T-cell (primary cell): ENCODE measurements around the gene IFIH1. TPM values are rescaled to one million over a fixed set of nuclear protein-coding genes. Genes with fewer than 3 reads are reported as not detected.

Experiments
- ATAC-seq, 4 experiments: fragments of 200-7000 bp in 3 of 4; fragments of 150-1000 bp in 1 of 4; cut with Tn5 transposase; replicated peaks in 1 of 4; 1 replicate in 3 of 4; 2 replicates in 1 of 4; pipeline ENCODE4 v1.10.0; 2021; ENCODE audit warnings: moderate library complexity in 3 of 4, mild to moderate bottlenecking in 2 of 4, moderate number of reproducible peaks in 1 of 4
- CTCF ChIA-PET, 2 donors: fragments of 300-600 bp; sonication (Branson Sonifier 250); formaldehyde crosslinking; loops; one replicate each; lab custom pipeline; 2022; ENCODE audit warnings: antibody characterized with exemption in 2 of 2; lab: Charles Lee
- POLR2A ChIA-PET, 2 donors: fragments of 300-600 bp; sonication (Branson Sonifier 250); formaldehyde crosslinking; loops; one replicate each; lab custom pipeline; 2022; ENCODE audit warnings: antibody characterized with exemption in 2 of 2; lab: Charles Lee
- DNase-seq, 35 experiments: peaks; one replicate each; pipeline versions ENCODE4 v3.0.0 to v3.0.0-alpha.2; 2013 to 2023
- H3K27ac ChIP-seq: one replicate; pipeline ENCODE4 v1.5.1; 2013; ENCODE audit warnings: low read length
- H3K27me3 ChIP-seq, 2 experiments: replicated peaks in 1 of 2; 1 replicate in 1 of 2; 2 replicates in 1 of 2; pipeline versions ENCODE4 v1.6.1 to v1.7.0; 2013; ENCODE audit warnings: low read length in 1 of 2, mixed read lengths in 1 of 2; ENCODE audit not compliant: control insufficient read depth in 2 of 2, insufficient read depth in 2 of 2; ENCODE audit errors: extremely low read depth in 1 of 2
- H3K36me3 ChIP-seq, 2 donors: 1 replicate in 1 of 2; 2 replicates in 1 of 2; pipeline versions ENCODE4 v1.6.1 to v1.7.0; 2013; ENCODE audit warnings: low read length in 1 of 2; ENCODE audit not compliant: control insufficient read depth in 2 of 2, insufficient read depth in 1 of 2; ENCODE audit errors: extremely low read depth in 1 of 2
- H3K4me1 ChIP-seq, 2 experiments: 1 replicate in 1 of 2; 2 replicates in 1 of 2; pipeline versions ENCODE4 v1.6.1 to v1.7.0; 2013; ENCODE audit warnings: low read length in 2 of 2, mixed read lengths in 1 of 2; ENCODE audit not compliant: insufficient read depth in 2 of 2, control insufficient read depth in 1 of 2; ENCODE audit errors: extremely low read depth in 1 of 2
- H3K4me3 ChIP-seq, 2 donors: 1 replicate in 1 of 2; 2 replicates in 1 of 2; pipeline versions ENCODE4 v1.5.1 to v1.7.0; 2013; ENCODE audit warnings: mild to moderate bottlenecking in 2 of 2, low read length in 1 of 2, moderate library complexity in 1 of 2; ENCODE audit not compliant: control insufficient read depth in 1 of 2; ENCODE audit errors: extremely low read depth in 1 of 2
- H3K9me3 ChIP-seq: 2 replicates; pipeline ENCODE4 v1.7.0; 2013
- H3K27ac Mint-ChIP-seq, 2 donors: one replicate each; pipeline ENCODE4 v1.8.0; 2020 to 2021; ENCODE audit warnings: mild to moderate bottlenecking in 2 of 2, mixed read lengths in 2 of 2
- H3K27me3 Mint-ChIP-seq, 2 donors: one replicate each; pipeline ENCODE4 v1.8.0; 2021 to 2022; ENCODE audit warnings: mixed read lengths in 2 of 2
- H3K36me3 Mint-ChIP-seq: one replicate; pipeline ENCODE4 v1.8.0; 2021; ENCODE audit warnings: mixed read lengths
- H3K4me1 Mint-ChIP-seq, 3 donors: one replicate each; pipeline ENCODE4 v1.8.0; 2020 to 2022; ENCODE audit warnings: mixed read lengths in 3 of 3, mild to moderate bottlenecking in 1 of 3
- H3K4me3 Mint-ChIP-seq, 3 donors: one replicate each; pipeline ENCODE4 v1.8.0; 2020 to 2022; ENCODE audit warnings: mild to moderate bottlenecking in 3 of 3, mixed read lengths in 3 of 3, moderate library complexity in 3 of 3
- H3K9me3 Mint-ChIP-seq, 3 donors: one replicate each; pipeline ENCODE4 v1.8.0; 2020 to 2022; ENCODE audit warnings: mixed read lengths in 3 of 3
- WGBS: methylation state at CpG from one replicate; pipeline ENCODE4 v1.1.5; 2013; ENCODE audit warnings: missing lambda C conversion rate; ENCODE audit not compliant: insufficient coverage; 5-methylcytosine and 5-hydroxymethylcytosine counted together
- total RNA-seq, 35 experiments: library from RNA in 6 of 35; stranded (reverse) in 6 of 35; fragments of 120-200 nt in 1 of 35; gene quantifications; one replicate each; pipeline versions ENCODE4 v1.2.1 to v1.2.4 and lab custom pipeline; 2013 to 2026

IFIH1 gene
- total RNA-seq, 5 donors from 2014 or later (not counting 1 experiment from before 2014, with no cell fraction given), result 25.1 to 34.1 (median 29.2) TPM

- no peaks in the 10 kb centered on the region for H3K4me1 Mint-ChIP-seq
- H3K4me1 ChIP-seq, result no peaks in the 10 kb centered on the region
- H3K4me3 ChIP-seq, result no peak overlapping the region
- H3K9me3 Mint-ChIP-seq, result no peaks in the 10 kb centered on the region
- ChIA-PET POLR2A (no interaction called here), CTCF (no interaction called here)
- ATAC-seq (no peak), DNase-seq (no peak)
- no peaks in the 10 kb centered on the region for H3K36me3 ChIP-seq
- peaks cover 0 to 2% of the 10 kb centered on the region in 2 experiments for H3K27me3 ChIP-seq
- peaks cover 23 to 25% of the 10 kb centered on the region in 2 donors for H3K27me3 Mint-ChIP-seq
- no peaks in the 10 kb centered on the region for H3K9me3 ChIP-seq
- no CpG with 5 or more reads among the region's 1 CpG for WGBS
- no peak overlapping the region for H3K4me3 Mint-ChIP-seq
- H3K27ac ChIP-seq, result no peak overlapping the region
- no peaks in the 10 kb centered on the region for H3K36me3 Mint-ChIP-seq
- no peak overlapping the region for H3K27ac Mint-ChIP-seq
Observed at GRCh38 chr2:162243715-162244114, 74.8 kb downstream of the IFIH1 start.

GRCh38 chr2:162243294-162243693, 75.2 kb downstream of the IFIH1 start, which contains the start of gene FAP:
TSS of gene FAP (minus strand) at chr2:162243445. CDS start at chr2:162243327, 118 bp downstream.
- Histone ChIP-seq H3K36me3 (no peaks in the 10 kb centered on the region), H3K4me1 (no peaks in the 10 kb centered on the region), H3K27me3 (peaks cover 0 to 2% of the 10 kb centered on the region in 2 experiments), H3K27ac (no peak within 1 kb of the TSS), H3K4me3 (no peak within 1 kb of the TSS), H3K9me3 (no peaks in the 10 kb centered on the region)
- ChIA-PET CTCF (no interaction called here), POLR2A (no interaction called here)
- H3K4me3 Mint-ChIP-seq, result no peak within 1 kb of the TSS
- DNase-seq, result no peak
- no peak for ATAC-seq
- no peaks in the 10 kb centered on the region for H3K4me1 Mint-ChIP-seq
- H3K27me3 Mint-ChIP-seq, result peaks cover 23 to 25% of the 10 kb centered on the region in 2 donors
- no peaks in the 10 kb centered on the region for H3K9me3 Mint-ChIP-seq
- no peaks in the 10 kb centered on the region for H3K36me3 Mint-ChIP-seq
- 83% methylated on average over 2 of the region's 6 CpGs for WGBS
- no peak within 1 kb of the TSS for H3K27ac Mint-ChIP-seq

GRCh38 chr2:162242586-162243280, 75.8 kb downstream of the IFIH1 start:
- no peak overlapping the region for H3K27ac Mint-ChIP-seq
- 100% methylated on average over 1 of the region's 5 CpGs for WGBS
- no peak overlapping the region for H3K27ac ChIP-seq

GRCh38 chr2:162241571-162241970, 76.9 kb downstream of the IFIH1 start:
- H3K9me3 Mint-ChIP-seq, result no peaks in the 10 kb centered on the region
- WGBS, result no CpG with 5 or more reads among the region's 1 CpG
- no peak for DNase-seq
- H3K36me3 Mint-ChIP-seq, result no peaks in the 10 kb centered on the region
- Histone ChIP-seq H3K27ac (no peak overlapping the region), H3K4me3 (no peak overlapping the region), H3K27me3 (peaks cover 0 to 2% of the 10 kb centered on the region in 2 experiments), H3K36me3 (no peaks in the 10 kb centered on the region), H3K4me1 (no peaks in the 10 kb centered on the region), H3K9me3 (no peaks in the 10 kb centered on the region)
- no peak overlapping the region for H3K4me3 Mint-ChIP-seq
- no peak for ATAC-seq
- no peaks in the 10 kb centered on the region for H3K4me1 Mint-ChIP-seq
- H3K27me3 Mint-ChIP-seq, result peaks cover 19 to 25% of the 10 kb centered on the region in 2 donors
- ChIA-PET POLR2A (no interaction called here), CTCF (interaction anchor here in 1 of 2 donors (0.7 to 1.2 kb wide), 2 partner anchors 12 to 22 kb away, joined by 3 to 4 read pairs; no protein-coding TSS in a partner anchor)
- no peak overlapping the region for H3K27ac Mint-ChIP-seq

More at GRCh38 chr2:162242586-162243280, 75.8 kb downstream of the IFIH1 start:
- no peak overlapping the region for H3K4me3 Mint-ChIP-seq
- H3K9me3 ChIP-seq, result no peaks in the 10 kb centered on the region
- H3K27me3 ChIP-seq, result peaks cover 0 to 2% of the 10 kb centered on the region in 2 experiments
- H3K4me1 Mint-ChIP-seq, result no peaks in the 10 kb centered on the region
- H3K36me3 Mint-ChIP-seq, result no peaks in the 10 kb centered on the region
- DNase-seq (no peak), ATAC-seq (no peak)
- peaks cover 18 to 25% of the 10 kb centered on the region in 2 donors for H3K27me3 Mint-ChIP-seq
- CTCF ChIA-PET, result interaction anchor here in 1 of 2 donors (1.2 kb wide), 1 partner anchor 13 kb away, joined by 3 read pairs; no protein-coding TSS in a partner anchor
- no peaks in the 10 kb centered on the region for H3K36me3 ChIP-seq
- no peaks in the 10 kb centered on the region for H3K9me3 Mint-ChIP-seq
- no peak overlapping the region for H3K4me3 ChIP-seq
- H3K4me1 ChIP-seq, result no peaks in the 10 kb centered on the region
- POLR2A ChIA-PET, result interaction anchor here in 1 of 2 donors (0.6 kb wide), 1 partner anchor 22 kb away, joined by 3 read pairs; no protein-coding TSS in a partner anchor

GRCh38 chr2:162234620-162235462, 83.6 kb downstream of the IFIH1 start:
- ATAC-seq (no peak), DNase-seq (no peak)
- H3K4me1 ChIP-seq, result no peaks in the 10 kb centered on the region
- peaks cover 12 to 22% of the 10 kb centered on the region in 2 donors for H3K27me3 Mint-ChIP-seq
- H3K4me3 ChIP-seq, result no peak overlapping the region
- no peaks in the 10 kb centered on the region for H3K9me3 ChIP-seq
- H3K36me3 Mint-ChIP-seq, result no peaks in the 10 kb centered on the region
- H3K27me3 ChIP-seq, result no peaks in the 10 kb centered on the region
- ChIA-PET POLR2A (no interaction called here), CTCF (no interaction called here)
- no peak overlapping the region for H3K4me3 Mint-ChIP-seq
- WGBS, result 95% methylated on average over 13 of the region's 38 CpGs
- H3K27ac Mint-ChIP-seq, result no peak overlapping the region
- H3K4me1 Mint-ChIP-seq, result no peaks in the 10 kb centered on the region
- no peaks in the 10 kb centered on the region for H3K9me3 Mint-ChIP-seq
- H3K36me3 ChIP-seq, result no peaks in the 10 kb centered on the region
- H3K27ac ChIP-seq, result no peak overlapping the region

- H3K36me3 Mint-ChIP-seq, result no peaks in the 10 kb centered on the region
- H3K9me3 ChIP-seq, result no peaks in the 10 kb centered on the region
- no peak overlapping the region for H3K4me3 ChIP-seq
- no peaks in the 10 kb centered on the region for H3K4me1 Mint-ChIP-seq
- H3K27ac ChIP-seq, result no peak overlapping the region
- DNase-seq (no peak), ATAC-seq (no peak)
- H3K27me3 ChIP-seq, result no peaks in the 10 kb centered on the region
- no peaks in the 10 kb centered on the region for H3K4me1 ChIP-seq
- no peaks in the 10 kb centered on the region for H3K9me3 Mint-ChIP-seq
- H3K36me3 ChIP-seq, result no peaks in the 10 kb centered on the region
- POLR2A ChIA-PET, result no interaction called here
- CTCF ChIA-PET, result no interaction called here
- H3K4me3 Mint-ChIP-seq, result no peak overlapping the region
- no peak overlapping the region for H3K27ac Mint-ChIP-seq
- H3K27me3 Mint-ChIP-seq, result peaks cover 8 to 14% of the 10 kb centered on the region in 2 donors
- WGBS, result no CpG with 5 or more reads among the region's 1 CpG
Observed at GRCh38 chr2:162233197-162233596, 85.3 kb downstream of the IFIH1 start.
